Mesendoderm (in vitro differentiated cells): ENCODE measurements around the gene TPBGL.
A peak's percentile ranks its signal among the peaks of the same experiment; 100 is the strongest.

Experiments used
- DNase-seq: peaks from one replicate; pipeline ENCODE4 v3.0.0; 2013
- H2AK5ac ChIP-seq: 2 replicates; pipeline ENCODE4 v1.6.1; 2013; ENCODE audit warnings: low read length, inconsistent platforms
- H2BK120ac ChIP-seq: 2 replicates; pipeline ENCODE4 v1.6.1; 2013; ENCODE audit warnings: low read depth, mild to moderate bottlenecking, low read length, moderate library complexity, mixed read lengths
- H2BK15ac ChIP-seq: replicated peaks from 2 replicates; pipeline ENCODE4 v1.6.1; 2013; ENCODE audit warnings: low read depth, mild to moderate bottlenecking, moderate library complexity
- H2BK5ac ChIP-seq: 2 replicates; pipeline ENCODE4 v1.6.1; 2013; ENCODE audit warnings: low read length, inconsistent platforms
- H3K18ac ChIP-seq: 2 replicates; pipeline ENCODE4 v1.6.1; 2013; ENCODE audit warnings: mild to moderate bottlenecking, low read length, mixed read lengths
- H3K23ac ChIP-seq: one replicate; pipeline ENCODE4 v1.6.1; 2013; ENCODE audit warnings: low read length
- H3K27ac ChIP-seq: 2 replicates; pipeline ENCODE4 v1.5.1; 2013; ENCODE audit warnings: low read depth, mild to moderate bottlenecking, inconsistent platforms, low read length, moderate library complexity
- H3K27me3 ChIP-seq: 2 replicates; pipeline ENCODE4 v1.6.1; 2013; ENCODE audit warnings: low read length, control low read depth, mild to moderate bottlenecking, inconsistent platforms; ENCODE audit not compliant: insufficient read depth, poor library complexity
- H3K36me3 ChIP-seq: 2 replicates; pipeline ENCODE4 v1.6.1; 2013; ENCODE audit warnings: low read length, inconsistent platforms; ENCODE audit not compliant: control insufficient read depth, insufficient read depth
- H3K4ac ChIP-seq: one replicate; pipeline ENCODE4 v1.6.1; 2013; ENCODE audit warnings: low read depth, mild to moderate bottlenecking, low read length, moderate library complexity
- H3K4me1 ChIP-seq: 2 replicates; pipeline ENCODE4 v1.6.1; 2013; ENCODE audit warnings: low read depth, low read length, inconsistent platforms; ENCODE audit not compliant: control insufficient read depth
- H3K4me2 ChIP-seq: 2 replicates; pipeline ENCODE4 v1.6.1; 2013; ENCODE audit warnings: low read length
- H3K4me3 ChIP-seq: 2 replicates; pipeline ENCODE4 v1.5.1; 2013; ENCODE audit warnings: mild to moderate bottlenecking, low read length
- H3K56ac ChIP-seq: one replicate; pipeline ENCODE4 v1.6.1; 2013; ENCODE audit warnings: low read length
- H3K79me1 ChIP-seq: 2 replicates; pipeline ENCODE4 v1.6.1; 2013; ENCODE audit warnings: low read length, inconsistent platforms
- H3K79me2 ChIP-seq: 2 replicates; pipeline ENCODE4 v1.6.1; 2013; ENCODE audit warnings: mild to moderate bottlenecking, low read length; ENCODE audit not compliant: control insufficient read depth, insufficient read depth
- H3K9ac ChIP-seq: 2 replicates; pipeline ENCODE4 v1.6.1; 2013; ENCODE audit warnings: low read length, inconsistent platforms
- H4K5ac ChIP-seq: one replicate; pipeline ENCODE4 v1.6.1; 2013; ENCODE audit warnings: low read length
- H4K8ac ChIP-seq: one replicate; pipeline ENCODE4 v1.6.1; 2013; ENCODE audit warnings: low read depth, mild to moderate bottlenecking, control low read depth, low read length, moderate library complexity
- WGBS: extraction: QIAGEN DNeasy Blood & Tissue Kit; methylation state at CpG from one replicate; pipeline ENCODE4 v1.1.7; 2013; ENCODE audit warnings: low lambda C conversion rate, missing lambda C conversion rate; ENCODE audit not compliant: insufficient coverage; ENCODE audit errors: extremely low coverage; 5-methylcytosine and 5-hydroxymethylcytosine counted together

The TPBGL gene

DNA sequence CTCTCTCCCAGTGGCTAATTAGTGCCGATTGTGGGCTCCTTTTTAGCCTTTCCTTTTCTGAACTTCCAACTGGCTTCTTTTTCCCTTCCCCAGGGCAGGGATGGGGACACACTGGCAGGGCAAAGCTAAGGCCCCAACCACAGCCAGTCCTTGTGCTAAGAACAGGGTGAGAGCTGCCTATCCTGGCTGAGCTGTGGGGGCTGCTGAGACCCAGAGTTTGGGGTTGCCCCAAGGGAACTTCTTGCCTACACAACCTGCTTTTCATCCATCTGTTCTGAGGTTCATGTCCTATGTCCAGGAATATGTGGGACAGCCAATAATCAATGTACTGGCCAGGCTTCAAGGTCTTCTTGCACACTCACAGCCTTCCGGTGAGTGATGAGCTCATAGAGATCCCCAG is 10.0 kb upstream of the TPBGL start:
- DNase-seq: no peak
- Histone ChIP-seq H3K18ac (no peak overlapping the region), H2BK15ac (no peak overlapping the region), H3K56ac (no peak overlapping the region), H4K5ac (no peak overlapping the region), H3K23ac (no peak overlapping the region), H3K79me2 (no peaks in the 10 kb centered on the region), H4K8ac (no peak overlapping the region), H2BK120ac (no peak overlapping the region), H3K27me3 (no peaks in the 10 kb centered on the region), H3K9ac (no peak overlapping the region), H3K4me3 (no peak overlapping the region), H2BK5ac (no peak overlapping the region), H3K36me3 (no peaks in the 10 kb centered on the region), H3K4ac (no peak overlapping the region), H3K27ac (no peak overlapping the region), H3K4me1 (no peaks in the 10 kb centered on the region), H3K79me1 (no peaks in the 10 kb centered on the region), H2AK5ac (no peak overlapping the region), H3K4me2 (no peak overlapping the region)
- no CpG with 5 or more reads among the region's 2 CpGs for WGBS

DNA sequence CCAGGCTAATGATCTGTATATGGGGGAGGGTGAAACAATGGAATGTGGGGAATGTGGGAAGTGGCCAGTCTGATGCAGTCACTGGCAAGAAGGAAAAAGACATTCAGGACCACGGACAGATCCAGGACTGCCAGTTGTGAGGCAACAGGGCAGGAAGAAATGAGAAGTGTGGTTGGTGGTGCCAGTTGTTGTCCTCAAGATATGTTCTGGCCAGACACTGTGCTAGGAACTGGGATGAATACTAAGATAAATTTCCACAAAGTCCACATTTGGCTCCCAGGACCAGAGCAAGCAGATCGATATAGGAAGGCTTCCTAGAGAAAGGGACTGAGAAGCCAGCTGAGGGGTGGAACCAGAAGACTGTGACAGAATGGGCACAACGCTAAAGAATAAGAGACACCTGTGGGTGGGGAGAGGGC is 6.8 kb upstream of the TPBGL start:
- no CpG with 5 or more reads among the region's 3 CpGs for WGBS
- Histone ChIP-seq H3K27ac (no peak overlapping the region), H3K23ac (no peak overlapping the region), H4K8ac (no peak overlapping the region), H3K36me3 (no peaks in the 10 kb centered on the region), H2BK120ac (no peak overlapping the region), H3K4me3 (no peak overlapping the region), H3K4me2 (no peak overlapping the region), H3K56ac (no peak overlapping the region), H4K5ac (no peak overlapping the region), H2AK5ac (no peak overlapping the region), H3K18ac (no peak overlapping the region), H3K79me1 (no peaks in the 10 kb centered on the region), H3K27me3 (no peaks in the 10 kb centered on the region), H2BK5ac (no peak overlapping the region), H3K4ac (no peak overlapping the region), H3K9ac (no peak overlapping the region), H3K79me2 (no peaks in the 10 kb centered on the region), H3K4me1 (no peaks in the 10 kb centered on the region), H2BK15ac (no peak overlapping the region)
- peak; percentile 89 for DNase-seq

DNA sequence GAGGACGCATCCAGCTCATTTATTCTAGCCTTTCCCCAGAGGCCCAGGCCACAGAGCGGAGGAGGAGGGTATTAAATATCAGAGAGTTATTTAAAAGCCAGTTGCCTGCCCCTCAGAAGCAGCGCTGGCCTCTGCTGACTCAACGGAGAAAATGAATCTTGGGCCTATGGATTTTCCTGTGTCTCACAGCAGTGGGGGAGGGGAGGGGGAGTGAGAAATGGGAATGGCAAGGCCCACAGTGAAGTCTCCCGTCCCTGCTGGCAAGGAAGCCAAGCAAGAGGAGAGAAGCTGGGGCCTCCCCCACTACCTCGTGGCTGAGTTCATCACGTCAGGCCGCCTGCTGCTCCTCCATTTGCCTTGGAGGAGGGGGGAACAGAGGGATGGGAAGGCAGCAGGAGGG is 4.5 kb upstream of the TPBGL start:
- DNase-seq: peak; percentile 48
- H2BK15ac ChIP-seq: no peak overlapping the region
- no peak overlapping the region for H3K4ac ChIP-seq
- peaks cover 6% of the 10 kb centered on the region for H3K27me3 ChIP-seq
- no peak overlapping the region for H3K27ac ChIP-seq
- H4K5ac ChIP-seq: no peak overlapping the region
- no peaks in the 10 kb centered on the region for H3K36me3 ChIP-seq
- H3K18ac ChIP-seq: no peak overlapping the region
- no peak overlapping the region for H2BK5ac ChIP-seq
- WGBS: no CpG with 5 or more reads among the region's 8 CpGs
- no peak overlapping the region for H3K9ac ChIP-seq
- H3K4me3 ChIP-seq: no peak overlapping the region
- H4K8ac ChIP-seq: no peak overlapping the region
- H3K23ac ChIP-seq: no peak overlapping the region
- no peaks in the 10 kb centered on the region for H3K79me1 ChIP-seq
- no peak overlapping the region for H2BK120ac ChIP-seq
- H3K4me1 ChIP-seq: no peaks in the 10 kb centered on the region
- H3K79me2 ChIP-seq: no peaks in the 10 kb centered on the region
- H3K56ac ChIP-seq: no peak overlapping the region
- no peak overlapping the region for H3K4me2 ChIP-seq
- H2AK5ac ChIP-seq: no peak overlapping the region

DNA sequence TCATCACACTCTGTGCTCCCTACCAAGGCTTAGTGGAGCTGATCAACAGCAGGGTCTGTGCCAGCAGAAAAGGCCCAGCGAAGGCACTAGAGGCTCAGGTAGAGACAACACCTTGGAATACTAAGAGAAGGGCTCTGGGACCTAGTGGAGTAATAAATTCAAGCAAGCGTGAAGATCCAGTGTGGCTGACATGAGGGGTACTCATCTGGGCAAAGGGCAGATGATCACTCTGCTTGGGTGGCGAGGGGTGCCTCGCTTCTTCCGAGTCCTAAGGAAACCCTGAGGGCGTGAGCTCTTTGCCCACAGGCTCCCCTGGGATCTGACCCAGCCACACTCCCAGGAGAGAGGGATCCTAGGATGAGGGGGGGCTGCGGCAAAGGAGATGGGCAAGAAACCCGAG is 3.5 kb upstream of the TPBGL start:
- no peak overlapping the region for H4K5ac ChIP-seq
- H3K27me3 ChIP-seq: peaks cover 8% of the 10 kb centered on the region
- no peaks in the 10 kb centered on the region for H3K36me3 ChIP-seq
- no peak overlapping the region for H3K18ac ChIP-seq
- H3K56ac ChIP-seq: no peak overlapping the region
- no peak overlapping the region for H3K23ac ChIP-seq
- H3K79me1 ChIP-seq: no peaks in the 10 kb centered on the region
- WGBS: no CpG with 5 or more reads among the region's 8 CpGs
- H3K79me2 ChIP-seq: no peaks in the 10 kb centered on the region
- H3K27ac ChIP-seq: no peak overlapping the region
- no peak overlapping the region for H2BK15ac ChIP-seq
- H2BK5ac ChIP-seq: no peak overlapping the region
- H3K4me2 ChIP-seq: no peak overlapping the region
- no peak overlapping the region for H2BK120ac ChIP-seq
- no peak for DNase-seq
- no peak overlapping the region for H3K4ac ChIP-seq
- H3K4me3 ChIP-seq: no peak overlapping the region
- no peak overlapping the region for H3K9ac ChIP-seq
- no peaks in the 10 kb centered on the region for H3K4me1 ChIP-seq
- no peak overlapping the region for H2AK5ac ChIP-seq
- H4K8ac ChIP-seq: no peak overlapping the region

DNA sequence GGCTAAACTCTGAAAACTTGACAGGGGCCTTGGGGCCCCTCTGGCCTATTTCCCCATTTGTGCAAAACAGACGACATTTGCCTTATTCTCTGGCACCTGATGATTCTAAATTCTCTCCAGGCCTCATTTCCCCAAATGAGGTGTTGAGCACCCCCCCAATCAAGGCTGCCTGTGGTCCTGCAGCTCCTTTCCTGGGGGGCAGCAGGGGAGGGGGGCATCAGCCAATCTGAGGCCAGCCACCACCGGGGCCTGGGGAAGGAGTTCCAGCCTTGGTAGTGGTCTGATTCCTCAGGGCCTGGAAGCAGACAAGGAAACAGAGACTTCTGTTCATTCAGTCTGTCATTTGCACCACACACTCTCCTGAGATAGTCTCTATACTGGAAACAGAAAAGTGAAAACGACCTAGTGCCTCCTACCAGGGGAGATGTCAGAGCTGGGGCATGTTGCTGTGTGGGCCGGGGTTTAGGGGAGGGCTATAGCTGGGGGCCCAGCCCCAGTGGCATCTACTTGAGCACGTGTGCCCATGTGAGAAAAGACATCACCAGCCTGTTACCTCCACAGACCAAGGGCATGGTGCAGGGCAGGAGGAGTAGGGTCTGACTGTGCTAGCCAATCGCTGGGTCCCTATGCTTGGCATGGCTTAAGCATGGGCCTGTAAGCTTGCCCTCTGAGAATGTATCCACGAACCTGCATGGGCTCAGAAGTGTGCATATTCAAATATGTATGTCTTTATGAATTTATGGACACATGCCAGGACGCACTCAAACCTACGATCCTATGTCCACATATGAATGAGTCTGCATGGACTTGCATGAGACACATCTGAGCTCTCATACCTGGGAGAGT is 1.8 kb upstream of the TPBGL start:
- Histone ChIP-seq H3K23ac (no peak overlapping the region), H3K36me3 (no peaks in the 10 kb centered on the region), H2BK5ac (no peak overlapping the region), H4K8ac (no peak overlapping the region), H3K27ac (no peak overlapping the region), H2BK15ac (no peak overlapping the region), H3K4me2 (no peak overlapping the region), H3K27me3 (peaks cover 22% of the 10 kb centered on the region), H3K56ac (no peak overlapping the region), H3K18ac (no peak overlapping the region), H2BK120ac (no peak overlapping the region), H3K4me1 (no peaks in the 10 kb centered on the region), H3K4me3 (no peak overlapping the region), H4K5ac (no peak overlapping the region), H3K4ac (no peak overlapping the region), H2AK5ac (no peak overlapping the region), H3K79me2 (no peaks in the 10 kb centered on the region), H3K79me1 (no peaks in the 10 kb centered on the region), H3K9ac (no peak overlapping the region)
- no peak for DNase-seq
- WGBS: no CpG with 5 or more reads among the region's 9 CpGs
